T-helper 1 cell treated with Interleukin-12 subunit alpha and Interleukin-12 subunit beta and Interleukin-4 antibody, amounts not matched to agents 30 ng/mL and 1 ng/mL, for 36 hours (primary cell): Measurements from ENCODE around the gene SKAP1. TPM values are rescaled to one million over a fixed set of nuclear protein-coding genes. Genes with fewer than 3 reads are reported as not detected.

Source experiments
- intact Hi-C: fragments of 100-400 bp; cut with micrococcal nuclease; formaldehyde crosslinking; loops from one replicate; pipeline ENCODE4 v1.15.1; 2024
- total RNA-seq: library from RNA; stranded (reverse); gene quantifications from 2 replicates; pipeline ENCODE4 v1.2.3, GENCODE V29; 2022

SKAP1 gene
- total RNA-seq, 1 donor from 2014 or later: 84.4 TPM

DNA sequence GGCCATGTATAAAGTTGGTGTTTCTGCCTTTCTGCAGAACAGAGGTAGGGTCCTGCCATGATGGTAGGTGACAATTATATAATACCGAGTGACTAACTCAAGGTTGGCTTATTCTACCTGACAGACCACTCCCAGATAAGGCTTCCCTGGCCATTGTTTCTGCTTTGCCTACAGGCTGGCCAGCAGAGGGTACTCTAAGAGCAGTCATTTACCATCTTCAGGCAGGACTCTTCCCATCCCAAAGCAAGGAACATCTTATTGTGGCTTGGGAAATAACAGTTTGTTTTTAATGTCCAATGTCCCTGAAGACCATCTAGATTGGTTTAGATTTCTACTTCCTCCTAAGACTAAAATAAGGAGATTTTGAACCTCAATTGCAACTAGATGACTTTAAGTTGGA, 248.4 kb downstream of the SKAP1 start:
- intact Hi-C loops: no loop called here

DNA sequence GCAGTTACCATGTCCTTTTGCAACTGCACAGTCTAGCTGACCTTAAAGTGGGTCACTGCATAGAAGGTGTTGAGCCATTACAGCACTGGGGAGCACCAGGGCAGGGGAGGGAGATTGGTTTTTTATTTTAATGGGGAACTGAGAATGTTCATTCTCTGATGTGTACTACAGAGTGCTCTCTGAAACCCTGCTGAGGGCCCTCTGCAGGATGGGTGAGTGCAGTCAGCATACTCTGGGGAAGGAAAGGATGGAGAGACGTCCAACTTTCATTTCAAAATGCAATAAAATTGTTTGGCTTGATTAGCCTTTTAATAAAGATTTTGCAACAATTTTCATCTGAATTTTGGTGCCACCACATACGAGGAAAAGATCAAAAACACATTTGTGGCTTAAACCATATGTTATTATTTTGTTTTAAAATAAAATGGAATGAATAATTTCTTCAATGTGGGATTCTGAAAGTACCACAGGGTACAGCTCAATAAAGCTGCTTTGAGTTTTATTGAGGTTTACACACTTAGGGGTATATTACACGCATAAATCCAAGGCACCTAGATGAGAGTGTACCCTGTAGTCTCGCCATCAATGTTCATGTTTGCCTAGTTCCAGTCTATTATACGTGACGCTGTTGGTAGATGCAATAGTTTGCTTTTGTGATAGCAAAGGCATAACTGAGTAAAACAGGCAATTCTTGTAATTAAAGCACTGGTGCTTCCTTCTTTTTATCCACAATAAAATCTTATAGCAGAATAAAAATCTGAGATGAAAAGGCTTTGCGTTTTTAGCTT, 249.0 kb downstream of the SKAP1 start:
- intact Hi-C loops: no loop called here

DNA sequence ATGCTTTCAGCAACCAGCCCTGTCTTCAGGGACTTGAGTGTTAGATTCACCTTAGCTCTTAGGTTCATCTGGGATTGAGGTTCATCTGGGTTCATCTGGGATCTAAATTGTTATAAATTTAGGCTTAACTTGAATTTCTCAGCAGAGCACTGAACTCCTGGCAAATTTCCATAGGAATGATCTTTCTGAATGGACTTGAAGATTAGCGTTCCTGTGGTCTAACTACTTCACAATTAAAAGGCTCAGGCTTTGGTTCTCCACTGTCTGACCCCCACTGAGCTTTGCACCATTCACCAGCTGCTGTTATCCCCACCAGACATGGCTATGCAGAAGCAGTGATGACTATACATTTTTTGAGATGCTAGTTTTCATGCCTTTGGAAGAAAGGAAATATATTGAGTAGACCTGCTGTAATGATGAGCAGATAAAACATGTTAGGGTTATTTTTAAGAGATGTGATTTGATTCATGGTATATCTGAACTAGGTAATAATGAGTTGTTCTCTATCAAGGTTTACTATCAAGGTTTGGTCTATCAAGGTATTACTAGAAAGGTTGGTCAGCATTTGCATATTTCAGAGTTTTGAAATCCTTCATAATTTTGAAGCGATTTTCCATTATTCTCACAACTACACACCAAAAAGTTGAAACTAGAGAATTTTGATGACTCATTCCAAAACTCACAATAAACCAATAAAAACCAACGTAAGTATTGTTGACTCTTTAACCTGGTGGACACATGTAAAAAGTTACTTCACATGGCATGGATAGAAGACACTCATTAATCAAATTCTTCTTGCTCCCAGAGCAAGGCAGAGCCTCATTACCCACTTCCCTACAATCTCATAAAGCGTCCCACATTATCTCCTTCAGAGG, 250.7 kb downstream of the SKAP1 start:
- intact Hi-C loops: no loop called here

DNA sequence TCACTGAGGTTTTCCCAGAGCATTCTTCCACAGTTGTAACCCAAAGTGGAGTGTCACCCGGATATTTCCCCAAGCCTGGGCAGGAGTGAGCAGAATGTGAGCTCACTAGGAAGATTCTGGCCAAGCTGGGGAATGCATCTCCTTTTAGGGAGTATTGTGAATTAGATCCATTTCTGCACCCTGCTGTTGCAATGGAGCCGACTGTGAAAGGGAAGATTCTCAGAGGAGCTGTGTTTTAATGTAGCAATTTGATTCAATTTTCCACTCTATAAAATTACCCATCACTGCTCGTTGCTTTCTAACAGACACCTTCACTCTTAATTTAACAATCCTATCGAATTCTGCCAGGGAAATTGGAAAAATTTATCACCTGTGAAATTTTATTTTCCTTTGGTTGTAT, 251.7 kb downstream of the SKAP1 start:
- intact Hi-C loops: no loop called here

DNA sequence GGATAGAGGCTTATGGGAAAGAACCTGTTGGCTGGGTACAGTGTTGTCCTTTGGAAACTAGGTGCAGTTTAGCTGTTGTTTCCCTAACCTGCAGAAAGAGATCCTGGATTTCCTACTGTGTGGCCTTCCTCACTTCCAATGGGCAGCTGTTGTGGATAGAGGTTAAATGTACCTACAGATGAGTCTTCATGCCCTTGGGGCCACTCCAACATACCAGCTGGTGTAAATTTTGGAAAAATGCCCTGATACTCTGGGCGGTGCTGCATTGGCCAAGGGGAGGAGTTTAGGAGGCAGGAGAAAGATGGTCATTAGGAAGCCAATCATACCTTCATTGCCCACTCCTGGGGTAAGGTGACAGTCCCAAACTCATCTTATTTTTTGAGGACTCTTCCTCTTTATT, 252.2 kb downstream of the SKAP1 start:
- intact Hi-C loops: no loop called here

DNA sequence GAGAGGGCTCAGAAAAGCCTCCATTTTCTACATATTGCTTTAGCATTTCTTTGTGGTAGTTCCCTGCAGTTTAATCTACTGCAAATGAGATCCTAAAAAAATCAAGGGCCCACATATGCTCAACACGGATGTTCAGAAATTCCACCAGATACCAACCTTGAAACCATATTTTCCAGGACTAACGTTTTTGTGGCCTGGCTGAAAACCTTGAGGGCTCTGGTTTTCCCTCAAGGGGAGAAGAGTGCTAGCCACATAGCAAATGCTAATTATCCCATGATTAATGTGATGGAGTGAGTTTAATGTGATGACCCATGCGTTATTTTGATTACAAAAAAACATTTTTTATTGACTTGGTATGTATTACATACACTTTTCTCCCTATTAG, 253.6 kb downstream of the SKAP1 start:
- intact Hi-C loops: no loop called here

DNA sequence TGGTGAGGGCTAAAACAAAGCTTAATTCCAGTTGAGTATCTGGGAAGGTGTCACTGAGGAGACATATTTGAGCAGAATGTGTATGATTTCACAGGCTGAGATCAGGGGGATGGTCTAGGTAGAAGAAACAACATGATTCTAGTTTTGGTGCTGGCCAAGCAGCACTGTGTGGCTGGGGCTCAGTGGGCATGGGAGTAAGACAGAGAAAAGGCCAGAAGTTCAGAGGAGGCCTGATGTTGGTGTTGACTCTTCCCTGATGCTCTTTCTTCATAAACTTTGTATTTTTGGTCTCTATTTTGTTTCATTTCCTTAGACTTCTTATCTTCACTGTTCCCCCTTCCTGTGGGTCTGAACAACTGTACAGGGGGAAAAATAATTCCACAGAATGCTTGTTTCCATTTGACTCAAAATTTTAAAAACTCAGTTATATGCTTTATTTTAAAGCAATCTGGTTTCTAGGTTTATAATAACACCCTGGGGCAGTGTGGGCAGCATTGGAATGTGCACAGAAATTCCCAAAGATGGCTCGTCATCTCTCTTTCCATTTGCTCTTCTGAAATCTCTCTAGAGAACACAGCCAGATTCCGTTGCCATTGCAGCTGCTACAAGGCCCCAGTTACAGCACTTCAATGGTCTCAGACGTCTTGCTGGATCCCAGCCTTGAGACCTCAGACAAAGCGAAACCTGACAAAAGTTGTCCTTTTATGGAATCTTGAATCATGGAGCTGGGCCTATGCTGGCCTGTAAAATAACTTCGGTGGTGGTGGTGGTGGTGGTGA, 254.1 kb downstream of the SKAP1 start:
- intact Hi-C loops: no loop called here

DNA sequence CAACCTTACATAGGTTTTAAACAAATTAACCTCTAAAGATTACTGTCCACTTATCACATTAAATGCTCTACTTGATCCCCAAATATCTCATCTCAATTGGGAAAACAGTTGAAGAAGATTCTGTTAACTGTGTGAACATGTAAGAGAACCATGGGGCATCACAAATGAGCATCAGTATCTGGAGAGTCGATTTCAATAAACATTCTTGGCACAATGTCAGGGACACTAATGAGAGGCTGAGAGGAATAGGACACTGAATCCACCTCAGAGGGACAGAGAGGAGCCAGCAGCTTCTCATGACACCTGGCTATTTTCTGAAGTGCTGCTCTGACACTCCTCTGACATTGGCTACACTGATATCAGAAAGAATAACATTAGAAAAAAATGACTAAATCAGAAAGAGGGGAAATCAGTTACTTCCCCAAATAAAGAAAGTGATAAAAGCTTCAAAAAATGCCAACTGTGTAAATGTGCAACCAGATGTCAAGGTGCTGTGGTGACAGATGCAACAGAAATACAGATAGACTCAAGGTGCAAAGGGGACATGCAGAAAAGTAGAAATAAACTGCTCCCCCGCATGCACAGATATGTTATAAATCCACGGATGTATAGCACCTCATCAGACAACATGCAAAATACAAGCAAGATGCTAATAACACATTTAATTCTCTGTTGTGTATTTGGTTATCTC, 255.0 kb downstream of the SKAP1 start:
- intact Hi-C loops: no loop called here

DNA sequence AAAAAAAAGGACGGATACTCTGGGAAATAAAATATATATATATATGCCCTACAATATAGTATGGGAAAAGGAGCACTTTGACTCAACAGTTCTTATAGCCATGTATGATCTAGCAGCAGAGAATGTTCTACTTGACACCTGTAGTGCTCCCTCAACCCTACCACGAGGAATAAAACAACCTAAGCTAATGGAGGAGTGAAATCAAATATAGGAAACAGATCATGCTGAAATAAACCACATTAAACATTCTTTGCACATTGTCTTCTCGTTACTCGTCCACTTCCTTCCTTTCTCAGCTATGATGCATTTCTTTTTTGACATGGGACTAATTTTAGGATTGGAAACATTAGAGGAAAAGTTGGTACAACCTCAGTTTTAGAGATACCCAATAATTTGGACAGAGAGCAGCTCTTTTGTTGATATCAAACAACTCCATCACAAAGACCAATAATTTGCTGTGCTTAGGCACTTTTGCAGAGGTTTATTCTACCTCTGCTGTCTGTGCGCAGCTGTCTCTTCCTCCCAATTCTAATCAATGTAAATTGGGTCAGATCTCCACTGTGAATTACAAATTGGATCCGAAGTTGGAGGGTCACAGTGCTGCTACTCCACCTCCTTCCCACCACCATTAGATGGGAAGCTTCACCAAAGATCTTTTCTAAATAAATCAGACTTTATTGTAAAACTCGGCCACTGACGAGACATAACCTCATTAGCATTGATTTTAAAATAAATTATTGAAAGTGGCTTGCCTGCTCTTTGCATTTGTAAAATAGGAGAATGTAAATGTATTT, 256.6 kb downstream of the SKAP1 start:
- intact Hi-C loops: no loop called here

DNA sequence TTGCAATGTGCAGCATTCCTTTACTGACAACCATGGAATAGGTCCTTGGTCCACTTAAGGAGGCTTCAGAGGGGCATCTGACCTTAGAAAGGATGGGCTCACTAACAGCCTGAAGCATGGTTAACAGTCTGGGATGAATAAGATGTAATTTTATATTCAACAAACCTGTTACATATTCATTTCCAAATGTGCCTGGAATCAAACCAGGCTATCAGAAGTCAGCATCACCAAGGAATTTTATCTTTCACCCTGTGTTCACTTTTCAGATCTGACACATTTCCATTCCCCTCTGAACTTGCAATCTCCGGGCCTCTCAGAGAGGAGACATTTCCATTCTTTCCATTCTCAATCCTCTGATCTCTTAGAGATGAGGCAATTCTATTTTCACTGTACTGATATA, 260.1 kb downstream of the SKAP1 start:
- intact Hi-C loops: no loop called here

DNA sequence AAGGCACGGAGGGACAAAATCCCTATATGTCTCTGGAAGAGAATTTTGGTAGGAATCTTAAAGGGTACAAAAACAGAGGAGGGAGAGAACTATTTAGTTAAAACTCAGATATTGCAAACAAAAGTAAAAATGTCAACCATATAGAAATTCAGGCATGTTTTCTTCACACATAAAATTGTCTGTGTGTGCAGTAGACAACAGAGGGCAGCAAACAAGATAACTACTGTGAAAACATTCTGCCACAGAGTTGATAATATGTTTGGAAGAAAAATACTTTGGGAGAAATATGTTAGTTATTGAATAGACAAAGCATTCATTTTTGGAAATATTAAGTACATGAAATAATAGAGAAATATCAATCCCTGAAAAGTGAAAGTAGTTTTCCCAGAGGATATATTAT, 266.2 kb downstream of the SKAP1 start:
- intact Hi-C loops: no loop called here

DNA sequence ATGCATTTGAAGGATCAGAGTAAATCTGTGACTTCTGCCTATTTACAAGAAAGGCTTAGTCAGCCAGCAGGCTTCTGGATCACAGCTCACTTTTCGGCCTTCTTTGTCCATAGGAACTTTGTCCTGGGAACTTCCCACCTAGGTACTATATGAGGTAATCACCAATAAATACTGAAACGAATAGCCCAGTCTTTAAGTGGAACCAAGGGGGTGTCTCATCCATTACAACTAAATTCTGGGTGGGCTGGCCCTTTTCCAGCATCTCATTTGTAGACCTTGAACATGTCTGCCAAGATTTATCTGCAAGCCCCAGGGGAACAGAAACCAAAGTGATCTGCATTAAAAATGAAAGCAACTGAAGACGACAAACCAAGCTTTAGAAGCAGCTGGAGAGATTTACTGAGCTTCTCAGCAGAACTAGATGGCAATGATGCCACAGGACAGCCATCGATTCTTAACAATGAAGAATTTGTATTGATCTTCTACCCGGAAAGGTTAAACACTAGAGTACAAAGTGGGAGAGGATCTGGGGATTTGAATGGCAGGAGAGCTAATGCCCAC, 267.0 kb downstream of the SKAP1 start:
- intact Hi-C loops: no loop called here

DNA sequence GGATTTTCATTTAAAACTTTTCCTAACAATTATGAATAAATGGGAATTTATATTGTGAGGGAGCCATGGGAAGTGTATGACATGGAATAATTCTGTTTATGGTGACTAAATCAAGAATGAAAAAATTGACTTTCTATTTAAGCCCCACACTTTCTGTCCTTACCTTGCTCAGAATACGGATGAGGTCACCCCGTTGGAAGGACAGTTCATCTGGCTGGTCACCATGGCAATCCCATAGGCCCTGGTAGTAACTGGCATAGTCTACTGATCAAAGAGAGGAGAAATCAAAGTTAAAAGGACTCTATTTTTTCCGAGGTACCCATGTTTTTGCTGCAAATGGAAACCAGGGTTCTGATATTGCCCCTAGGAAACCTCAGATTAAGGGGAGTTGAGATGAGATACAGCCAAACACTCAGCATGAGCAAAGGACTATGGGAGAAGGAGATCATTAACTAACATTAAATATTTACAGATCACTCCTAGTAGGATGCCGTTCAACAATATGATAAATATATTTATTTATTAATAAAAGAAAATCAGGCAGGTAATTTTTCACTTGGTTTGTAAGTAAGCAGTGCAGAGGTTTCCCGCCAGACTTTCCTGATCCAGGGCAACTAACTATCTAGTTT, 267.6 kb downstream of the SKAP1 start:
- intact Hi-C loops: no loop called here

DNA sequence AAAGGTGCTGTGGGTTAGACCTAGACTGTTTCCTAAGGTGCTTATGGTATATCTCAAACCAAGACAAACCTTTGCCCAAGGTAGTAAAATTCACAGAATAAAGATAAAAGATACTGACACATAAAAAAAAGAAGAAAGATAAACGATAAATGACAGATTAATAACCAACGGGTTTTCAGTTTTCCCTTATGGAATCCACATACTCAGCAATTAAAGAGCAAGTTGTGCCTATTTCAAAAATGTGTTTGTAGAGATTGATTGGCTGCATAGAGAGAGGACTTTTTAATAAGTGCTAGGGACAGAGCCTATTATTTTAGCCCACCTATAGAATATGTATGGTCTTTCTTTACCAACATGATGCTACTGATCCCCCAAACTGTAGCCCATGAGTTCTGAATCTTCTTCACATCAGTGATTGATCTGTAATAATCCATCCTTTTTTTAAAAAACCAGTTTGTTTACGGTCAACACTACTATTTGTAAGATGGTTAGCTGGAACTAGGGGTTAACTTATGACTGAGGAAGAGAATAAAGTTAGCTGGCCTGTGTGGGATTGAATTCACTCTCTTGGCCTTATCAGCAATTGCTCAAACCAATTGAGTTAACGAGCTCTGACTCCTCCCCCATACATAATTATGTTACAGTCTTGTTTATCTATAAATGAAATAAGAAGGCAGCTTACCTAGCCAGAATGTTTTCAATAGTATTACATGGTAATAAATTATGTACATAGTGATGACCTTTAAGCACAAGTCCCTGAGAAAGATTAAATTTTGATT, 268.7 kb downstream of the SKAP1 start:
- intact Hi-C loops: no loop called here

DNA sequence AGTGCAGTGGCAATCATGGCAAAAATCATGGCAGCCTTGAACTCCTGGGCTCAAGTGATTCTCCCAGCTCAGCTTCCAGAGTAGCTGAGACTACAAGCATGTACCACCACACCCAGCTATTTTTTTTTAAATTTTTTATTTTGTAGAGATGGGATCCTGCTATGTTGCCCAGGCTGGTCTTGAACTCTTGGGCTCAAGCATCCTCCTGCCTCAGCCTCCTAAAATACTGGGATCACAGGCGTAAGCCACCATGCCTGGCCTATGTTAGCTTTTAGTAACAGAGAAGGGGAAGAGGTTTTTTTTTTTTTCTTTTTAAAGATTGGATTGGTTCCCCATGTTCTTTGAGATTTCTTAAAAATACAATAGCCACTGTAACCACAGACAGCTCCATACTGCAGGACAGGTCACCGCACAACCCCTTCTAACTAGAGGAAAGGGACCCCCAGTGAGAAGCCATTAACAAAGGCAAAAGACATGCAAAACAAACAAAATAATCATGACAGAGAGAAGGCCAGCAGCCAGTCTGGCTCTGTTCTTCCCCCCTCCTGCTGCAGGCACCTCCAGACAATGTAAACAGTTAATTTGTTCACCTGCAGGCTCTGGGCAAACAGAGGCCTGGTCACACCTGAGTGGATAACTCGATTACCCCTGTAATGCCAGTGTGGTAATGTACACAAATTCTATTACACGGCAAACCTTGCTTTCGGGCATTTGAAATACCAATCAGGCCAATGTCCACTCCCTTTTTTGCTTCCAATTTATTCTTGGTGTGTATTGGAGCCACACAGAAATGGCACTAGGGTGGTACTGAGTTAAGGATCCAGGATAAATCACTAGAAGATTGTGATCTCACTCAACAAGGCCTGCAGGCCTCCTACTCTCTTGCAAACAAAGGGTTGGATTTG, 269.6 kb downstream of the SKAP1 start:
- intact Hi-C loops: no loop called here

DNA sequence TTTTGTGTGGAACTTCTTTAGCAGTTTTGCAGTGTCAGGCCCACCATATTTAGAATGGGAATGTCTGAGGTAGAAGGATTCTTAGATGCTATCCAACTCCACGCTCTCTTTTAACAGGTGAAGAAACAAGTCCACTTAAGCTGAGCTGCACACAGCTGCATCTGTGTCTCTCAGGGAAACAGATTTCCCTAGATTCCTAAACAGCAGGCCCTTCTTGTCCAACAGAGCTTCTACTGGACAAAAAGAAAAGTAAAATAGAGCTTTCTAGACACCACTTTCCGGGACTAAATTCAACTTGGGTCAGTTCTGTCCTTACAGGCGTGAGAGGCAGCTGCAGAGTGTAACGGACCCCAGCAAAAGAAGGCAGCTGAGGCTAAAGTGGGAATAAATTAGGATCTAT, 270.8 kb downstream of the SKAP1 start:
- intact Hi-C loops: no loop called here

DNA sequence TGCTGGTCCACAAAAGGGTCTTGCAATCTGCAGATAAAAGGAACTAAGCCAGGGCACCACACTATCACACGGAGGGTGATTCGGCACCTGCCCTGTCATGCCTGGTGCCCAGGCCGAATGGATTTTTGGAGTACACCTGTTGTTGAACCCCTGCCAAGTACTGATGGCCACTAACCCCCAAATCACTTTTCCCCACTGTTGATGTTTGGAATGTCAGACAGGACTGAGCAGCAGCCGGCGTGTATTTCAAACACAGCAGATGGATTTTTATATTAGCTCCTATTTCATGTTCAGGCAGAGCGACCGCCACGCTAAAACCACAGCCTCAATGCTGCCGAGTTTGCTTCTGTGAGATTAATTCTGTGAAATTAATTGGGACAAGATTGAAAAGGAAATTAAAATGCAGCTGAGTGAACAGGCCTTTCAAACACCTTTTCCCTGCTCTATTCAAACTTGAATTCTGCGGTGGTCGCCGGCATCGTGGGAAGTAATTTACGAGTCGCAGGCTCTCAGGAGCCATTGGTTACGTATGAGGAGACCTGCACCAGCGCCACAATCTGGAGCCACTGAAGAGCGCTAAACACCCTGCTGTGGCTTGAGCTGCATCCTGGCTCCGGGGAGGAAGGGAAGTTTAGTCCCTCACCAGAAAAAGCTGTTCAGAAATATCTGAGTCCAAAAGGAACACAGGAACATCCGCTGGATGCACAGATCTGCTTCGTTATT, 274.0 kb downstream of the SKAP1 start:
- intact Hi-C loops: no loop called here
